A549 (cell line): Measurements from ENCODE around the gene CNTNAP5.

Experiments used
- ESRRA ChIP-seq: fragments of 150-350 bp; IDR thresholded peaks from 2 replicates; pipeline ENCODE4 v1.6.1; 2014; ENCODE audit warnings: mild to moderate bottlenecking, low read length, borderline replicate concordance
- HEYL ChIP-seq: fragments of 250-450 bp; sonication (Bioruptor Pico); IDR thresholded peaks from 2 replicates; pipeline ENCODE4 v1.8.0; 2021; ENCODE audit warnings: mild to moderate bottlenecking, moderate library complexity
- POLR2A ChIP-seq: IDR thresholded peaks from 2 replicates; pipeline ENCODE4 v1.6.1; 2012; ENCODE audit warnings: mild to moderate bottlenecking, low read length
- TF ChIP-seq, protein P1 (sequence below): IDR thresholded peaks from 2 replicates; pipeline ENCODE4 v1.6.1; 2012
- TF ChIP-seq, protein P2 (sequence below): fragments of 250-450 bp; sonication (Bioruptor Pico); IDR thresholded peaks from 2 replicates; pipeline ENCODE4 v1.5.0; 2020; ENCODE audit warnings: low read depth, mild to moderate bottlenecking, moderate library complexity

GRCh38 chr2:124178719-124179118, 153.6 kb downstream of the CNTNAP5 start:
- TF ChIP-seq ESRRA (no peak), HEYL (CRISPR knock-in tag) (no peak), POLR2A (no peak)
- TF ChIP-seq, protein P1, sequence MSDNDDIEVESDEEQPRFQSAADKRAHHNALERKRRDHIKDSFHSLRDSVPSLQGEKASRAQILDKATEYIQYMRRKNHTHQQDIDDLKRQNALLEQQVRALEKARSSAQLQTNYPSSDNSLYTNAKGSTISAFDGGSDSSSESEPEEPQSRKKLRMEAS: no peak
- TF ChIP-seq, protein P2, sequence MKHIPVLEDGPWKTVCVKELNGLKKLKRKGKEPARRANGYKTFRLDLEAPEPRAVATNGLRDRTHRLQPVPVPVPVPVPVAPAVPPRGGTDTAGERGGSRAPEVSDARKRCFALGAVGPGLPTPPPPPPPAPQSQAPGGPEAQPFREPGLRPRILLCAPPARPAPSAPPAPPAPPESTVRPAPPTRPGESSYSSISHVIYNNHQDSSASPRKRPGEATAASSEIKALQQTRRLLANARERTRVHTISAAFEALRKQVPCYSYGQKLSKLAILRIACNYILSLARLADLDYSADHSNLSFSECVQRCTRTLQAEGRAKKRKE (CRISPR knock-in tag): no peak
